ENCODE measurements around the gene ANKRD12.

ANKRD12 gene

DNA sequence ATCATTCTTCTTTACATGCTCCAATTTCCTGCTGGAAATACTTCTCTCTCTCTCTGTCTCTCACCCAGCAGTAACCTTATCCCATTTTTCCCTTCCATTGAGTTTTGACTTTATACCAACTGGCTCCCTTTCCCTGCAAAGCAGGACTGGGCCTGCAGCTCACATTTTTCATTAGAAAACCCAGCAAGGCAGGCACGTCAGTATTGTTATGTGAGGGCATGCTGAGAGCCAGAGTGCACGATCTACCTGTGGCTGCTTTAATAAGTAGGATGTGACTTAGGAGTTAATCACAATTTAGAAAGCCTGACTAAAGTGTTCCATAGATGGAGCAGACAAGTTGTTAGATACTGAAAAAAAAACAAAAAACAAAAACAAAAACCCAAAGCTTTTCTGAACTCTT is 39.2 kb upstream of the ANKRD12 start:
- Histone ChIP-seq H3K4me3 (replicated peaks; ENCODE audit: low read depth, low read length) (no peak overlapping the region), H3K27me3 (replicated peaks; ENCODE audit: control insufficient read depth, insufficient read depth, low read length) (no peaks in the 10 kb centered on the region), H3K36me3 (ENCODE audit: control insufficient read depth, insufficient read depth, low read length) (no peaks in the 10 kb centered on the region)
- TF ChIP-seq, protein P1, sequence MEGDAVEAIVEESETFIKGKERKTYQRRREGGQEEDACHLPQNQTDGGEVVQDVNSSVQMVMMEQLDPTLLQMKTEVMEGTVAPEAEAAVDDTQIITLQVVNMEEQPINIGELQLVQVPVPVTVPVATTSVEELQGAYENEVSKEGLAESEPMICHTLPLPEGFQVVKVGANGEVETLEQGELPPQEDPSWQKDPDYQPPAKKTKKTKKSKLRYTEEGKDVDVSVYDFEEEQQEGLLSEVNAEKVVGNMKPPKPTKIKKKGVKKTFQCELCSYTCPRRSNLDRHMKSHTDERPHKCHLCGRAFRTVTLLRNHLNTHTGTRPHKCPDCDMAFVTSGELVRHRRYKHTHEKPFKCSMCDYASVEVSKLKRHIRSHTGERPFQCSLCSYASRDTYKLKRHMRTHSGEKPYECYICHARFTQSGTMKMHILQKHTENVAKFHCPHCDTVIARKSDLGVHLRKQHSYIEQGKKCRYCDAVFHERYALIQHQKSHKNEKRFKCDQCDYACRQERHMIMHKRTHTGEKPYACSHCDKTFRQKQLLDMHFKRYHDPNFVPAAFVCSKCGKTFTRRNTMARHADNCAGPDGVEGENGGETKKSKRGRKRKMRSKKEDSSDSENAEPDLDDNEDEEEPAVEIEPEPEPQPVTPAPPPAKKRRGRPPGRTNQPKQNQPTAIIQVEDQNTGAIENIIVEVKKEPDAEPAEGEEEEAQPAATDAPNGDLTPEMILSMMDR (IDR thresholded peaks at IDR 0.05; ENCODE audit: insufficient read depth, low read length, poor library complexity, severe bottlenecking): no peak
- DNase-seq (ENCODE audit: extremely low read depth, insufficient read length): no peak

- no peak for DNase-seq (ENCODE audit: extremely low read depth, insufficient read length)
- no peak overlapping the region for H3K4me3 ChIP-seq (replicated peaks; ENCODE audit: low read depth, low read length)
- H3K27me3 ChIP-seq (replicated peaks; ENCODE audit: control insufficient read depth, insufficient read depth, low read length): no peaks in the 10 kb centered on the region
- TF ChIP-seq, protein P1 (IDR thresholded peaks at IDR 0.05; ENCODE audit: insufficient read depth, low read length, poor library complexity, severe bottlenecking): no peak
- no peaks in the 10 kb centered on the region; the same call in 1 of the 2 replicates for H3K36me3 ChIP-seq (ENCODE audit: control insufficient read depth, insufficient read depth, low read length)
Measured at GRCh38 chr18:9100796-9101195, 35.8 kb upstream of the ANKRD12 start.

- TF ChIP-seq, protein P1 (IDR thresholded peaks at IDR 0.05; ENCODE audit: insufficient read depth, low read length, poor library complexity, severe bottlenecking): no peak
- Histone ChIP-seq H3K4me3 (replicated peaks; ENCODE audit: low read depth, low read length) (peak overlapping the region; percentile 81), H3K36me3 (ENCODE audit: control insufficient read depth, insufficient read depth, low read length) (no peaks in the 10 kb centered on the region; the same call in 1 of the 2 replicates), H3K27me3 (replicated peaks; ENCODE audit: control insufficient read depth, insufficient read depth, low read length) (no peaks in the 10 kb centered on the region)
- DNase-seq (ENCODE audit: extremely low read depth, insufficient read length): no peak
Measured at GRCh38 chr18:9101730-9102507, 34.7 kb upstream of the ANKRD12 start.

- Histone ChIP-seq H3K27me3 (replicated peaks; ENCODE audit: control insufficient read depth, insufficient read depth, low read length) (no peaks in the 10 kb centered on the region), H3K4me3 (replicated peaks; ENCODE audit: low read depth, low read length) (peak within 1 kb of the TSS; percentile 97), H3K36me3 (ENCODE audit: control insufficient read depth, insufficient read depth, low read length) (no peaks in the 10 kb centered on the region; the same call in 1 of the 2 replicates)
- DNase-seq (ENCODE audit: extremely low read depth, insufficient read length): peak; percentile 99
- TF ChIP-seq, protein P1 (IDR thresholded peaks at IDR 0.05; ENCODE audit: insufficient read depth, low read length, poor library complexity, severe bottlenecking): no peak
Measured at GRCh38 chr18:9102508-9103375, 33.8 kb upstream of the ANKRD12 start, which contains the start of gene NDUFV2. NDUFV2 (plus strand) TSS chr18:9102699; CDS start chr18:9102744, 45 bp downstream.

- TF ChIP-seq, protein P1 (IDR thresholded peaks at IDR 0.05; ENCODE audit: insufficient read depth, low read length, poor library complexity, severe bottlenecking): no peak
- Histone ChIP-seq H3K36me3 (ENCODE audit: control insufficient read depth, insufficient read depth, low read length) (no peaks in the 10 kb centered on the region; the same call in 1 of the 2 replicates), H3K27me3 (replicated peaks; ENCODE audit: control insufficient read depth, insufficient read depth, low read length) (no peaks in the 10 kb centered on the region), H3K4me3 (replicated peaks; ENCODE audit: low read depth, low read length) (peak overlapping the region; percentile 97)
- no peak for DNase-seq (ENCODE audit: extremely low read depth, insufficient read length)
Measured at GRCh38 chr18:9103376-9103873, 33.2 kb upstream of the ANKRD12 start.
